ENCODE measurements around the gene TTYH3.
A peak's percentile ranks its signal among the peaks of the same experiment; 100 is the strongest.

Gene TTYH3

GRCh38 chr7:2654059-2654458 is 22.3 kb downstream of the TTYH3 start:
- TF ChIP-seq FOXM1 (IDR thresholded peaks at IDR 0.05; ENCODE audit: borderline replicate concordance, low read depth): no peak
- no peak for TF ChIP-seq CEBPB (IDR thresholded peaks at IDR 0.05)
- TF ChIP-seq TCF12 (IDR thresholded peaks at IDR 0.05; ENCODE audit: low read depth): no peak
- no peak for TF ChIP-seq EP300 (IDR thresholded peaks at IDR 0.05; ENCODE audit: borderline replicate concordance)
- TF ChIP-seq REST (IDR thresholded peaks at IDR 0.05; ENCODE audit: low read depth): no peak
- no peak for TF ChIP-seq NFIC (IDR thresholded peaks at IDR 0.05)
- TF ChIP-seq TEAD4 (IDR thresholded peaks at IDR 0.05): no peak
- no peak for TF ChIP-seq TAF1 (IDR thresholded peaks at IDR 0.05; ENCODE audit: low read depth)
- TF ChIP-seq EGR1 (IDR thresholded peaks at IDR 0.05): no peak
- no peak for TF ChIP-seq CREB1 (IDR thresholded peaks at IDR 0.05; ENCODE audit: low read depth)
- no peak for TF ChIP-seq YY1 (IDR thresholded peaks at IDR 0.05; ENCODE audit: low read depth)
- no peak for TF ChIP-seq ZBTB7A (IDR thresholded peaks at IDR 0.05; ENCODE audit: low read depth)
- no peak for TF ChIP-seq MAX (IDR thresholded peaks at IDR 0.05)
- TF ChIP-seq RAD21 (IDR thresholded peaks at IDR 0.05; ENCODE audit: low read depth): no peak
- TF ChIP-seq USF1 (IDR thresholded peaks at IDR 0.05): no peak

- TF ChIP-seq NFIC (IDR thresholded peaks at IDR 0.05): no peak
- TF ChIP-seq CEBPB (IDR thresholded peaks at IDR 0.05): no peak
- no peak for TF ChIP-seq USF1 (IDR thresholded peaks at IDR 0.05)
- 0 out of 2 replicates have a peak, but pooled peaks have one; percentile 13 for TF ChIP-seq ZBTB7A (IDR thresholded peaks at IDR 0.05; ENCODE audit: low read depth)
- TF ChIP-seq YY1 (IDR thresholded peaks at IDR 0.05; ENCODE audit: low read depth): no peak
Measured at GRCh38 chr7:2655870-2656614, 24.3 kb downstream of the TTYH3 start.

GRCh38 chr7:2657208-2657607 is 25.4 kb downstream of the TTYH3 start:
- TF ChIP-seq TAF1 (IDR thresholded peaks at IDR 0.05; ENCODE audit: low read depth): no peak
- no peak for TF ChIP-seq CREB1 (IDR thresholded peaks at IDR 0.05; ENCODE audit: low read depth)
- TF ChIP-seq TEAD4 (IDR thresholded peaks at IDR 0.05): no peak
- no peak for TF ChIP-seq MAX (IDR thresholded peaks at IDR 0.05)
- no peak for TF ChIP-seq ZBTB7A (IDR thresholded peaks at IDR 0.05; ENCODE audit: low read depth)
- TF ChIP-seq YY1 (IDR thresholded peaks at IDR 0.05; ENCODE audit: low read depth): no peak
- TF ChIP-seq RAD21 (IDR thresholded peaks at IDR 0.05; ENCODE audit: low read depth): no peak
- TF ChIP-seq CEBPB (IDR thresholded peaks at IDR 0.05): no peak
- no peak for TF ChIP-seq EGR1 (IDR thresholded peaks at IDR 0.05)
- no peak for TF ChIP-seq EP300 (IDR thresholded peaks at IDR 0.05; ENCODE audit: borderline replicate concordance)
- no peak for TF ChIP-seq TCF12 (IDR thresholded peaks at IDR 0.05; ENCODE audit: low read depth)
- no peak for TF ChIP-seq NFIC (IDR thresholded peaks at IDR 0.05)
- TF ChIP-seq USF1 (IDR thresholded peaks at IDR 0.05): no peak

GRCh38 chr7:2657920-2658671 is 26.3 kb downstream of the TTYH3 start:
- TF ChIP-seq CEBPB (IDR thresholded peaks at IDR 0.05) (no peak), ZBTB7A (IDR thresholded peaks at IDR 0.05; ENCODE audit: low read depth) (no peak), NFIC (IDR thresholded peaks at IDR 0.05) (no peak)

GRCh38 chr7:2658941-2659340 is 27.2 kb downstream of the TTYH3 start:
- TF ChIP-seq FOXM1 (IDR thresholded peaks at IDR 0.05; ENCODE audit: borderline replicate concordance, low read depth) (no peak), MAX (IDR thresholded peaks at IDR 0.05) (no peak), TEAD4 (IDR thresholded peaks at IDR 0.05) (no peak), USF1 (IDR thresholded peaks at IDR 0.05) (no peak), TAF1 (IDR thresholded peaks at IDR 0.05; ENCODE audit: low read depth) (no peak), REST (IDR thresholded peaks at IDR 0.05; ENCODE audit: low read depth) (no peak), RAD21 (IDR thresholded peaks at IDR 0.05; ENCODE audit: low read depth) (no peak)
